ENCODE results near the gene KIF17. TPM values are rescaled to one million over a fixed set of nuclear protein-coding genes. Genes with fewer than 3 reads are reported as not detected.

KIF17 gene
- total RNA-seq, 3 donors from 2014 or later (not counting 1 experiment from before 2014, with no cell fraction given) = not detected

- Mint-ChIP-seq H3K4me1 (peaks cover 18 to 29% of the 10 kb centered on the region in 2 donors), H3K4me3 (no peak overlapping the region), H3K27ac (no peak overlapping the region), H3K27me3 (ENCODE audit: low read depth in 2 of 2) (no peaks in the 10 kb centered on the region), H3K36me3 (peaks cover 19% of the 10 kb centered on the region), H3K9me3 (no peaks in the 10 kb centered on the region)
- intact Hi-C loops (cut with micrococcal nuclease) = no loop called here
- Histone ChIP-seq H3K36me3 (ENCODE audit: control insufficient read depth, insufficient read depth, low read length) (peaks cover 69% of the 10 kb centered on the region), H3K9me3 (ENCODE audit: control insufficient read depth, insufficient read depth, low read length) (no peaks in the 10 kb centered on the region), H3K27me3 (ENCODE audit: control insufficient read depth, insufficient read depth, low read length) (no peaks in the 10 kb centered on the region), H3K27ac (ENCODE audit: low read length) (no peak overlapping the region), H3K4me3 (ENCODE audit: low read length) (no peak overlapping the region), H3K4me1 (ENCODE audit: control insufficient read depth, insufficient read depth, low read length) (no peaks in the 10 kb centered on the region)
- no peak for ATAC-seq
- DNase-seq = no peak
- WGBS (ENCODE audit: insufficient coverage) = 91% methylated on average over 20 of the region's 20 CpGs
- TF ChIP-seq CTCF (IDR thresholded peaks at IDR 0.05) = no peak
Observed at GRCh38 chr1:20654104-20654690, 63.6 kb downstream of the KIF17 start.

GRCh38 chr1:20652300-20652699 is 65.5 kb downstream of the KIF17 start:
- 96% methylated on average over 15 of the region's 15 CpGs for WGBS (ENCODE audit: insufficient coverage)
- Mint-ChIP-seq H3K9me3 (no peaks in the 10 kb centered on the region), H3K27me3 (ENCODE audit: low read depth in 2 of 2) (no peaks in the 10 kb centered on the region)

GRCh38 chr1:20648946-20649345 is 68.9 kb downstream of the KIF17 start:
- Mint-ChIP-seq H3K9me3 (no peaks in the 10 kb centered on the region), H3K27me3 (ENCODE audit: low read depth in 2 of 2) (no peaks in the 10 kb centered on the region), H3K4me1 (peaks cover 0 to 11% of the 10 kb centered on the region in 2 donors), H3K4me3 (no peak overlapping the region), H3K27ac (peak overlapping the region; percentile 29 to 53), H3K36me3 (peaks cover 20% of the 10 kb centered on the region)
- Histone ChIP-seq H3K27ac (ENCODE audit: low read length) (no peak overlapping the region), H3K4me3 (ENCODE audit: low read length) (no peak overlapping the region), H3K36me3 (ENCODE audit: control insufficient read depth, insufficient read depth, low read length) (peaks cover 56% of the 10 kb centered on the region), H3K9me3 (ENCODE audit: control insufficient read depth, insufficient read depth, low read length) (no peaks in the 10 kb centered on the region), H3K4me1 (ENCODE audit: control insufficient read depth, insufficient read depth, low read length) (no peaks in the 10 kb centered on the region), H3K27me3 (ENCODE audit: control insufficient read depth, insufficient read depth, low read length) (no peaks in the 10 kb centered on the region)
- ATAC-seq (no peak), DNase-seq (no peak)
- intact Hi-C loops (cut with micrococcal nuclease) = no loop called here
- no peak for TF ChIP-seq CTCF (IDR thresholded peaks at IDR 0.05)
- 97% methylated on average over 15 of the region's 15 CpGs for WGBS (ENCODE audit: insufficient coverage)

More at GRCh38 chr1:20652300-20652699, 65.5 kb downstream of the KIF17 start:
- Mint-ChIP-seq H3K27ac (no peak overlapping the region), H3K36me3 (peaks cover 20% of the 10 kb centered on the region), H3K4me1 (peaks cover 10 to 21% of the 10 kb centered on the region in 2 donors), H3K4me3 (no peak overlapping the region)
- Histone ChIP-seq H3K4me1 (ENCODE audit: control insufficient read depth, insufficient read depth, low read length) (no peaks in the 10 kb centered on the region), H3K36me3 (ENCODE audit: control insufficient read depth, insufficient read depth, low read length) (peaks cover 73% of the 10 kb centered on the region), H3K27me3 (ENCODE audit: control insufficient read depth, insufficient read depth, low read length) (no peaks in the 10 kb centered on the region), H3K4me3 (ENCODE audit: low read length) (no peak overlapping the region), H3K27ac (ENCODE audit: low read length) (no peak overlapping the region), H3K9me3 (ENCODE audit: control insufficient read depth, insufficient read depth, low read length) (no peaks in the 10 kb centered on the region)
- ATAC-seq = no peak
- intact Hi-C loops (cut with micrococcal nuclease) = no loop called here
- DNase-seq = no peak
- TF ChIP-seq CTCF (IDR thresholded peaks at IDR 0.05) = no peak

GRCh38 chr1:20648438-20648837 is 69.4 kb downstream of the KIF17 start:
- Histone ChIP-seq H3K27me3 (ENCODE audit: control insufficient read depth, insufficient read depth, low read length) (no peaks in the 10 kb centered on the region), H3K36me3 (ENCODE audit: control insufficient read depth, insufficient read depth, low read length) (peaks cover 51% of the 10 kb centered on the region), H3K4me1 (ENCODE audit: control insufficient read depth, insufficient read depth, low read length) (no peaks in the 10 kb centered on the region), H3K9me3 (ENCODE audit: control insufficient read depth, insufficient read depth, low read length) (no peaks in the 10 kb centered on the region), H3K4me3 (ENCODE audit: low read length) (no peak overlapping the region), H3K27ac (ENCODE audit: low read length) (no peak overlapping the region)
- Mint-ChIP-seq H3K4me3 (no peak overlapping the region), H3K4me1 (peaks cover 0 to 11% of the 10 kb centered on the region in 2 donors), H3K27ac (peak overlapping the region; percentile 8 to 29), H3K9me3 (no peaks in the 10 kb centered on the region), H3K27me3 (ENCODE audit: low read depth in 2 of 2) (no peaks in the 10 kb centered on the region), H3K36me3 (peaks cover 20% of the 10 kb centered on the region)
- intact Hi-C loops (cut with micrococcal nuclease) = no loop called here
- WGBS (ENCODE audit: insufficient coverage) = 96% methylated on average over 13 of the region's 13 CpGs
- DNase-seq = no peak
- no peak for ATAC-seq
- no peak for TF ChIP-seq CTCF (IDR thresholded peaks at IDR 0.05)

All from natural killer cell (primary cell).